OCI-LY7 (cell line): ENCODE measurements around the gene CRELD2.

Experiments used
- EZH2phosphoT487 ChIP-seq: fragments of 200-600 bp; sonication (generic); IDR thresholded peaks from 2 replicates; pipeline ENCODE4 v1.6.1; 2018; ENCODE audit warnings: low read depth, borderline replicate concordance, mild to moderate bottlenecking, mixed run types, antibody characterized with exemption, low read length, moderate library complexity, mixed read lengths
- TF ChIP-seq, protein P1 (sequence below): fragments of 200-600 bp; sonication (generic); conservative IDR thresholded peaks from 2 replicates; pipeline ENCODE4 v1.5.1; 2014; ENCODE audit warnings: mild to moderate bottlenecking, antibody characterized with exemption, low read length, moderate library complexity, mixed read lengths

DNA sequence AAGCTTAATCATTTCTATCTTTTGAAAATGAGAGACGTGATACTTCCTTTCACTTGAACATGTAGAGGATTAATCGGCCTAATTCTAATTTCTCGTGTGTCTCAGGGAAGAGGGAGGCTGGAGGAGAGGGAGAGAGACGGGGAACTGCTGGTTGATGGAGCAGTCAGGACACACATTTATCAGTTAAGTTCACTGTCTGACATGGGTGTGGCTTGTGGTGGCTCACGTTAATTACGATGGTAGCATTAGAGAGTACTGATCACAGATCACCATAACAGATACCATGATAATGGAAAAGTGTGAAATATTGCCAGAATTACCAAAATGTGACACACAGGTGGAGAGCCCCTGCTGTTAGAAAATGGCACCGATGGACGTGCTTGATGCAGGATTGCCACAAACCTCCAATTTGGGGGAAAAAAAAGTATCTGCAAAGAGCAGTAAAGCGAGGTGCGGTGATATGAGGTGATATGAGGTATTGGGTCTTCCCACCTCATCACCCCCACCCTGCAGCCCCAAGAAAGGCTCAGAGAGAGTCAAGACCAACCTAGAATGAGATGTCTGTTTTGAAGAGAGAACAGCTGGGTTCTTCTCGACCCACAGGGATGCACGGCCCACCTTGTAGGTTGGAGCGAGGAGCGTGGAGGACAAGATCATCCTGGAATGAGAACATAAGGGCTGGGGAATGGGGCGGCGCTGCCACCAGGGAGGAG, 45.0 kb upstream of the CRELD2 start:
- TF ChIP-seq, protein P1, sequence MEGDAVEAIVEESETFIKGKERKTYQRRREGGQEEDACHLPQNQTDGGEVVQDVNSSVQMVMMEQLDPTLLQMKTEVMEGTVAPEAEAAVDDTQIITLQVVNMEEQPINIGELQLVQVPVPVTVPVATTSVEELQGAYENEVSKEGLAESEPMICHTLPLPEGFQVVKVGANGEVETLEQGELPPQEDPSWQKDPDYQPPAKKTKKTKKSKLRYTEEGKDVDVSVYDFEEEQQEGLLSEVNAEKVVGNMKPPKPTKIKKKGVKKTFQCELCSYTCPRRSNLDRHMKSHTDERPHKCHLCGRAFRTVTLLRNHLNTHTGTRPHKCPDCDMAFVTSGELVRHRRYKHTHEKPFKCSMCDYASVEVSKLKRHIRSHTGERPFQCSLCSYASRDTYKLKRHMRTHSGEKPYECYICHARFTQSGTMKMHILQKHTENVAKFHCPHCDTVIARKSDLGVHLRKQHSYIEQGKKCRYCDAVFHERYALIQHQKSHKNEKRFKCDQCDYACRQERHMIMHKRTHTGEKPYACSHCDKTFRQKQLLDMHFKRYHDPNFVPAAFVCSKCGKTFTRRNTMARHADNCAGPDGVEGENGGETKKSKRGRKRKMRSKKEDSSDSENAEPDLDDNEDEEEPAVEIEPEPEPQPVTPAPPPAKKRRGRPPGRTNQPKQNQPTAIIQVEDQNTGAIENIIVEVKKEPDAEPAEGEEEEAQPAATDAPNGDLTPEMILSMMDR: no peak
- TF ChIP-seq EZH2phosphoT487: no peak
